ENCODE data around the gene DAP3. TPM values are rescaled to one million over a fixed set of nuclear protein-coding genes. Genes with fewer than 3 reads are reported as not detected.
"Not testable (repeated sequence)": the region's sequence is repeated elsewhere in the genome, so short reads cannot be mapped to it uniquely, and the experiment has no call there.

The DAP3 gene
- total RNA-seq, 1 donor from 2014 or later: 201 TPM

- H3K27ac Mint-ChIP-seq; DNase-seq; H3K4me1 Mint-ChIP-seq; H3K9me3 Mint-ChIP-seq; H3K27me3 Mint-ChIP-seq; H3K4me3 Mint-ChIP-seq; intact Hi-C loops (cut with micrococcal nuclease): not testable (repeated sequence)
- peaks cover 67% of the 10 kb centered on the region for H3K36me3 Mint-ChIP-seq (ENCODE audit: low read depth)
These were observed 27.7 kb upstream of the DAP3 start for GRCh38 chr1:155661239-155661638.

- peaks cover 63% of the 10 kb centered on the region for H3K36me3 Mint-ChIP-seq (ENCODE audit: low read depth)
These were observed 19.4 kb upstream of the DAP3 start for GRCh38 chr1:155669233-155670162.

GRCh38 chr1:155671750-155672149, 17.1 kb upstream of the DAP3 start:
- Mint-ChIP-seq H3K4me1 (no peaks in the 10 kb centered on the region), H3K9me3 (no peaks in the 10 kb centered on the region)

More at GRCh38 chr1:155669233-155670162, 19.4 kb upstream of the DAP3 start:
- DNase-seq: no peak
- H3K4me1 Mint-ChIP-seq: no peaks in the 10 kb centered on the region
- no peaks in the 10 kb centered on the region for H3K27me3 Mint-ChIP-seq
- no peak overlapping the region for H3K4me3 Mint-ChIP-seq
- H3K27ac Mint-ChIP-seq: no peak overlapping the region
- intact Hi-C loops (cut with micrococcal nuclease): no loop called here
- no peaks in the 10 kb centered on the region for H3K9me3 Mint-ChIP-seq

GRCh38 chr1:155673003-155673402, 15.9 kb upstream of the DAP3 start:
- Mint-ChIP-seq H3K4me1 (no peaks in the 10 kb centered on the region), H3K27ac (no peak overlapping the region), H3K4me3 (no peak overlapping the region), H3K36me3 (ENCODE audit: low read depth) (peaks cover 75% of the 10 kb centered on the region), H3K9me3 (no peaks in the 10 kb centered on the region), H3K27me3 (no peaks in the 10 kb centered on the region)
- intact Hi-C loops (cut with micrococcal nuclease): no loop called here
- no peak for DNase-seq

More at GRCh38 chr1:155671750-155672149, 17.1 kb upstream of the DAP3 start:
- H3K27ac Mint-ChIP-seq: no peak overlapping the region
- intact Hi-C loops (cut with micrococcal nuclease): no loop called here
- no peak for DNase-seq
- no peak overlapping the region for H3K4me3 Mint-ChIP-seq
- no peaks in the 10 kb centered on the region for H3K27me3 Mint-ChIP-seq
- H3K36me3 Mint-ChIP-seq (ENCODE audit: low read depth): peaks cover 70% of the 10 kb centered on the region

- peaks cover 58% of the 10 kb centered on the region for H3K36me3 Mint-ChIP-seq (ENCODE audit: low read depth)
- H3K4me3 Mint-ChIP-seq: no peak overlapping the region
- H3K9me3 Mint-ChIP-seq: no peaks in the 10 kb centered on the region
- H3K27me3 Mint-ChIP-seq: no peaks in the 10 kb centered on the region
- no peak overlapping the region for H3K27ac Mint-ChIP-seq
- DNase-seq: no peak
- intact Hi-C loops (cut with micrococcal nuclease): no loop called here
- peaks cover 7% of the 10 kb centered on the region for H3K4me1 Mint-ChIP-seq
These were observed 10.9 kb upstream of the DAP3 start for GRCh38 chr1:155678027-155678426.

GRCh38 chr1:155678992-155679391, 9.9 kb upstream of the DAP3 start:
- H3K4me3 Mint-ChIP-seq; H3K27me3 Mint-ChIP-seq; H3K4me1 Mint-ChIP-seq; intact Hi-C loops (cut with micrococcal nuclease); DNase-seq; H3K27ac Mint-ChIP-seq; H3K9me3 Mint-ChIP-seq: not testable (repeated sequence)
- peaks cover 57% of the 10 kb centered on the region for H3K36me3 Mint-ChIP-seq (ENCODE audit: low read depth)

- no peaks in the 10 kb centered on the region for H3K27me3 Mint-ChIP-seq
- no peak overlapping the region for H3K4me3 Mint-ChIP-seq
- DNase-seq: no peak
- peaks cover 57% of the 10 kb centered on the region for H3K36me3 Mint-ChIP-seq (ENCODE audit: low read depth)
- intact Hi-C loops (cut with micrococcal nuclease): no loop called here
- peaks cover 21% of the 10 kb centered on the region for H3K4me1 Mint-ChIP-seq
- H3K9me3 Mint-ChIP-seq: no peaks in the 10 kb centered on the region
- H3K27ac Mint-ChIP-seq: no peak overlapping the region
These were observed 8.4 kb upstream of the DAP3 start for GRCh38 chr1:155680531-155680930.

- H3K9me3 Mint-ChIP-seq: no peaks in the 10 kb centered on the region
- H3K27ac Mint-ChIP-seq: no peak overlapping the region
- no peak for DNase-seq
- peaks cover 53% of the 10 kb centered on the region for H3K36me3 Mint-ChIP-seq (ENCODE audit: low read depth)
- intact Hi-C loops (cut with micrococcal nuclease): no loop called here
- peaks cover 30% of the 10 kb centered on the region for H3K4me1 Mint-ChIP-seq
- H3K27me3 Mint-ChIP-seq: no peaks in the 10 kb centered on the region
- H3K4me3 Mint-ChIP-seq: no peak overlapping the region
These were observed 7.1 kb upstream of the DAP3 start for GRCh38 chr1:155681776-155682175.

GRCh38 chr1:155687705-155688323, 1.1 kb upstream of the DAP3 start:
- peaks cover 55% of the 10 kb centered on the region for H3K36me3 Mint-ChIP-seq (ENCODE audit: low read depth)
- DNase-seq, H3K27me3 Mint-ChIP-seq, H3K9me3 Mint-ChIP-seq: not testable (repeated sequence)
- H3K27ac Mint-ChIP-seq: peak overlapping the region; percentile 98
- intact Hi-C loops (cut with micrococcal nuclease): loop anchor here (1.0 to 5.0 kb wide), 2 partner anchors 57 to 169 kb away; partner anchors contain the start of genes GON4L and SYT11
- H3K4me3 Mint-ChIP-seq: peak overlapping the region; percentile 97
- H3K4me1 Mint-ChIP-seq: peaks cover 53% of the 10 kb centered on the region

- Mint-ChIP-seq H3K27ac (peak within 1 kb of the TSS; percentile 98), H3K27me3 (no peaks in the 10 kb centered on the region), H3K9me3 (peaks cover 4% of the 10 kb centered on the region), H3K4me1 (peaks cover 54% of the 10 kb centered on the region), H3K36me3 (ENCODE audit: low read depth) (peaks cover 59% of the 10 kb centered on the region), H3K4me3 (peak within 1 kb of the TSS; percentile 97)
- intact Hi-C loops (cut with micrococcal nuclease): loop anchor here (1.0 to 5.0 kb wide), 2 partner anchors 57 to 169 kb away; partner anchors contain the start of genes GON4L and SYT11
- DNase-seq: peak; percentile 97
These were observed 389 bp upstream of the DAP3 start, which contains the start of gene YY1AP1 for GRCh38 chr1:155688324-155689080. YY1AP1 (minus strand) TSS chr1:155688774; CDS start chr1:155680436, 8,338 bp downstream.

- Mint-ChIP-seq H3K4me3 (no peak overlapping the region), H3K27me3 (no peaks in the 10 kb centered on the region), H3K9me3 (peaks cover 4% of the 10 kb centered on the region), H3K36me3 (ENCODE audit: low read depth) (peaks cover 57% of the 10 kb centered on the region), H3K27ac (no peak overlapping the region), H3K4me1 (peaks cover 45% of the 10 kb centered on the region)
- no peak for DNase-seq
- intact Hi-C loops (cut with micrococcal nuclease): no loop called here
These were observed 3.2 kb downstream of the DAP3 start for GRCh38 chr1:155691992-155692528.

GRCh38 chr1:155694167-155694566, 5.3 kb downstream of the DAP3 start:
- intact Hi-C loops (cut with micrococcal nuclease): no loop called here
- Mint-ChIP-seq H3K36me3 (ENCODE audit: low read depth) (peaks cover 62% of the 10 kb centered on the region), H3K27ac (no peak overlapping the region), H3K9me3 (peaks cover 4% of the 10 kb centered on the region), H3K4me1 (peaks cover 51% of the 10 kb centered on the region), H3K27me3 (no peaks in the 10 kb centered on the region), H3K4me3 (no peak overlapping the region)
- no peak for DNase-seq

GRCh38 chr1:155695072-155695471, 6.2 kb downstream of the DAP3 start:
- peaks cover 4% of the 10 kb centered on the region for H3K9me3 Mint-ChIP-seq
- no peaks in the 10 kb centered on the region for H3K27me3 Mint-ChIP-seq
- H3K4me1 Mint-ChIP-seq: peaks cover 45% of the 10 kb centered on the region
- DNase-seq: no peak
- peaks cover 57% of the 10 kb centered on the region for H3K36me3 Mint-ChIP-seq (ENCODE audit: low read depth)
- intact Hi-C loops (cut with micrococcal nuclease): no loop called here
- H3K4me3 Mint-ChIP-seq: no peak overlapping the region
- H3K27ac Mint-ChIP-seq: no peak overlapping the region
